Esophagus muscularis mucosa (tissue), 4 donors: ENCODE data around the gene LRRC3.

ENCODE experiments used
- EP300 ChIP-seq: sonication (generic); formaldehyde crosslinking; IDR thresholded peaks from one replicate; pipeline ENCODE4 v1.6.1; 2017; ENCODE audit warnings: antibody characterized with exemption
- POLR2A ChIP-seq: fragments of 450-650 bp; IDR thresholded peaks from one replicate; pipeline ENCODE4 v1.6.1; 2017; ENCODE audit warnings: antibody characterized with exemption, moderate library complexity, mild to moderate bottlenecking, low read depth
- POLR2AphosphoS5 ChIP-seq, 2 donors: sonication (generic); formaldehyde crosslinking; IDR thresholded peaks; one replicate each; pipeline ENCODE4 v1.6.1; 2017; ENCODE audit warnings: antibody characterized with exemption in 2 of 2
- TF ChIP-seq, protein P1 (sequence below), 3 experiments: fragments of 200-600 bp in 2 of 3; fragments of 450-650 bp in 1 of 3; sonication (generic) in 2 of 3; IDR thresholded peaks; one replicate each; pipeline ENCODE4 v1.5.1; 2017 to 2019; ENCODE audit warnings: antibody characterized with exemption in 3 of 3, mild to moderate bottlenecking in 2 of 3, moderate library complexity in 1 of 3

DNA sequence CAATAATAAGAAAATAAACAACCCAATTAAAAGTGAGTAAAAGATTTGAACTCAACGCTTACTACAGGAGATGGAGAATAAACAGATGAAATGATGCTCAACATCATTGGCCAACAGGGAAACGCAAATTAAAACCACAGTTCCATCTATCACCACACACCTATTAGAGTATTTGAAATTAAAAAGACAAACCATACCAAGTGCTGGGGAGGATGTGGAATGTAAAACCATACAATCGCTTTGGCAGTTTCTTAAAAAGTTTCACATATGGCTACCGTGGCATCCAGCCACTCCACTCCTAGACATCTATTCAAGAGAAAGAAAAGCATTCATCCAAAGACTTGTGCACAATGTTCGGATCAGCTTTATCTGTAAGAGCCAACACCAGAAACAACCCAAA lies 1.3 kb upstream of the LRRC3 start:
- TF ChIP-seq, protein P1, sequence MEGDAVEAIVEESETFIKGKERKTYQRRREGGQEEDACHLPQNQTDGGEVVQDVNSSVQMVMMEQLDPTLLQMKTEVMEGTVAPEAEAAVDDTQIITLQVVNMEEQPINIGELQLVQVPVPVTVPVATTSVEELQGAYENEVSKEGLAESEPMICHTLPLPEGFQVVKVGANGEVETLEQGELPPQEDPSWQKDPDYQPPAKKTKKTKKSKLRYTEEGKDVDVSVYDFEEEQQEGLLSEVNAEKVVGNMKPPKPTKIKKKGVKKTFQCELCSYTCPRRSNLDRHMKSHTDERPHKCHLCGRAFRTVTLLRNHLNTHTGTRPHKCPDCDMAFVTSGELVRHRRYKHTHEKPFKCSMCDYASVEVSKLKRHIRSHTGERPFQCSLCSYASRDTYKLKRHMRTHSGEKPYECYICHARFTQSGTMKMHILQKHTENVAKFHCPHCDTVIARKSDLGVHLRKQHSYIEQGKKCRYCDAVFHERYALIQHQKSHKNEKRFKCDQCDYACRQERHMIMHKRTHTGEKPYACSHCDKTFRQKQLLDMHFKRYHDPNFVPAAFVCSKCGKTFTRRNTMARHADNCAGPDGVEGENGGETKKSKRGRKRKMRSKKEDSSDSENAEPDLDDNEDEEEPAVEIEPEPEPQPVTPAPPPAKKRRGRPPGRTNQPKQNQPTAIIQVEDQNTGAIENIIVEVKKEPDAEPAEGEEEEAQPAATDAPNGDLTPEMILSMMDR (IDR thresholded peaks at IDR 0.05): no peak
- no peak for TF ChIP-seq EP300
- TF ChIP-seq POLR2AphosphoS5 (IDR thresholded peaks at IDR 0.05): no peak
- no peak for TF ChIP-seq POLR2A
